Measurements from ENCODE around the gene PLCL2. TPM values are rescaled to one million over a fixed set of nuclear protein-coding genes. Genes with fewer than 3 reads are reported as not detected.

The PLCL2 gene
- total RNA-seq, 1 donor from 2014 or later = 2.5 TPM

DNA sequence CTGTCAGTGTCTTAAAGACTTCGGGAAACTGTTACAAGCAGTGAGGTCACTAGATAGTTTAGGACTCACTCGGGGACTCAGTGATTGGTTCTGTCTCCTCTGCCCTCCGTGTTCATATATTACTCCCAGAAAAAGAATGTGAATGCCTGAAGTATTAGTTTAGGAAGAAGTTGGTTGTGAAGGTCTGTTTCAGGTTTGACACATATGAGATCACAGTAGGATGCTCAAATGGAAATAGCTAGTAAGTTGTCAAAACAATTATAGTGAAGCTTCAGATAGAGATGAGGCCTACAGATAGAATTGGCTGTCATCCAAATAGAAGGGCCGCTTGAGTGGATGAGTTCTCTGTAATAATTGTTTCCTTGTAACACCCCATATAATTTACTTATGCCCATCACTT, 172.6 kb downstream of the PLCL2 start:
- TF ChIP-seq CTCF (IDR thresholded peaks at IDR 0.05; ENCODE audit: insufficient read depth, low read length, poor library complexity, severe bottlenecking) = no peak
- DNase-seq (ENCODE audit: low read depth) = no peak
- H3K4me3 ChIP-seq (ENCODE audit: low read depth, low read length) = no peak overlapping the region
- no peaks in the 10 kb centered on the region for H3K36me3 ChIP-seq (ENCODE audit: control insufficient read depth, insufficient read depth, low read length)
- no peaks in the 10 kb centered on the region for H3K27me3 ChIP-seq (ENCODE audit: control insufficient read depth, insufficient read depth, low read length)

DNA sequence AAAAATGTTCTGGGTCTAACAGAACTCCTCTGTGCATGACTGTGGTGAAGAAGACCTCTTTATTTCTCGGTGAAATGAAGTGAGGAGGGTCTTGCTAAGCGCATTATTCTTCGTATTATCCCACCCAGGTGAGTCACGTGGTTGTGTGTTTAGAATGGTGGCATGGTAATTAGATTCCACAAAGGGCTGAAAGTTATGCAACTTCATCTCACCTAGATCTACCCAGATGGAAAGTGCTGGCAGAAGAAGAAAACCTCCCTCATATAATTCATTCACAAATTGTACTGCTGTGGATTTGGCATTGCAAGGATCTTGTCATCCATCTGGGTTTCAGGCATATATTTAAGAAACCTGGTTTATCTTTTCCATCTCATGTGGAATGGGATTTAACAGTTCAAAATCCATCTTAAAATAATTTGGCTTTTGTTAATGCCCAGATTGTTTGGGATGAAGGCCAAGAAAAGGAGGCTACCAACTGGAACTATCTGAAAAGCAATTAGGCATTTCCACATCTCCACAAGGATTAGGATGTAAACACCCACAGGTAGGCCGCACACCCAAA, 175.3 kb downstream of the PLCL2 start:
- no peak overlapping the region for H3K4me3 ChIP-seq (ENCODE audit: low read depth, low read length)
- no peaks in the 10 kb centered on the region for H3K36me3 ChIP-seq (ENCODE audit: control insufficient read depth, insufficient read depth, low read length)
- no peaks in the 10 kb centered on the region for H3K27me3 ChIP-seq (ENCODE audit: control insufficient read depth, insufficient read depth, low read length)
- DNase-seq (ENCODE audit: low read depth) = no peak
- TF ChIP-seq CTCF (IDR thresholded peaks at IDR 0.05; ENCODE audit: insufficient read depth, low read length, poor library complexity, severe bottlenecking) = no peak

- H3K27me3 ChIP-seq (ENCODE audit: control insufficient read depth, insufficient read depth, low read length) = no peaks in the 10 kb centered on the region
- H3K4me3 ChIP-seq (ENCODE audit: low read depth, low read length) = no peak overlapping the region
- TF ChIP-seq CTCF (IDR thresholded peaks at IDR 0.05; ENCODE audit: insufficient read depth, low read length, poor library complexity, severe bottlenecking) = no peak
- H3K36me3 ChIP-seq (ENCODE audit: control insufficient read depth, insufficient read depth, low read length) = no peaks in the 10 kb centered on the region
- no peak for DNase-seq (ENCODE audit: low read depth)
Measured at GRCh38 chr3:17061005-17061404, 176.2 kb downstream of the PLCL2 start.

GRCh38 chr3:17062736-17063135, 178.0 kb downstream of the PLCL2 start:
- H3K27me3 ChIP-seq (ENCODE audit: control insufficient read depth, insufficient read depth, low read length) = no peaks in the 10 kb centered on the region
- TF ChIP-seq CTCF (IDR thresholded peaks at IDR 0.05; ENCODE audit: insufficient read depth, low read length, poor library complexity, severe bottlenecking) = no peak
- no peaks in the 10 kb centered on the region for H3K36me3 ChIP-seq (ENCODE audit: control insufficient read depth, insufficient read depth, low read length)
- no peak overlapping the region for H3K4me3 ChIP-seq (ENCODE audit: low read depth, low read length)
- no peak for DNase-seq (ENCODE audit: low read depth)

DNA sequence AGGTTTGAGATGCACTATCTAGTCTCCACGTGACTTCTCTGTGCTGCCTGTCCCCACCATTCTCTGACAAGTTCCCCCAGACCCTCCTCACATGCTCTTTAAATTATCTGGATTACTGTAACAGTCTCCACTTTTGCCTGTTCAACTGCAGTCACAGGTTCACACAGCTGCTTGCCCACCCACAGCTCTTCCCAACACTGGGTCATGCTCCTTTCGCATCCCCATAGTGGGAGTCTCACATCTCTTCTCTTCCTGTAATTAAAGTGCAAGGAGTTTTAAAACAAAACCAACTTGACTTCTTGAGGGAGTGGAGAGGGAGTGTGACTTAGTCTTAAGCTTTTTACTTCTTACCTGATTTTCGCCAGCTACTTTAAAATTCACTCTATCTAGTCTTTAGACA, 178.8 kb downstream of the PLCL2 start:
- no peak for TF ChIP-seq CTCF (IDR thresholded peaks at IDR 0.05; ENCODE audit: insufficient read depth, low read length, poor library complexity, severe bottlenecking)
- H3K4me3 ChIP-seq (ENCODE audit: low read depth, low read length) = no peak overlapping the region
- no peaks in the 10 kb centered on the region for H3K27me3 ChIP-seq (ENCODE audit: control insufficient read depth, insufficient read depth, low read length)
- no peak for DNase-seq (ENCODE audit: low read depth)
- H3K36me3 ChIP-seq (ENCODE audit: control insufficient read depth, insufficient read depth, low read length) = no peaks in the 10 kb centered on the region

- H3K36me3 ChIP-seq (ENCODE audit: control insufficient read depth, insufficient read depth, low read length) = no peaks in the 10 kb centered on the region
- H3K4me3 ChIP-seq (ENCODE audit: low read depth, low read length) = no peak overlapping the region
- no peak for TF ChIP-seq CTCF (IDR thresholded peaks at IDR 0.05; ENCODE audit: insufficient read depth, low read length, poor library complexity, severe bottlenecking)
- no peak for DNase-seq (ENCODE audit: low read depth)
- no peaks in the 10 kb centered on the region for H3K27me3 ChIP-seq (ENCODE audit: control insufficient read depth, insufficient read depth, low read length)
Measured at GRCh38 chr3:17065315-17065714, 180.6 kb downstream of the PLCL2 start.
